DMS114 treated with DMSO at 0.1 percent for 48 hours (cell line): ENCODE results near the gene AGTRAP.

Source experiments
- DNase-seq: peaks from one replicate; lab custom pipeline; 2025; ENCODE audit not compliant: unreplicated experiment; lab: John Stamatoyannopoulos, UW

AGTRAP gene

GRCh38 chr1:11757047-11757446 is 21.1 kb downstream of the AGTRAP start:
- DNase-seq: no peak

GRCh38 chr1:11759791-11760190 is 23.9 kb downstream of the AGTRAP start:
- DNase-seq: no peak

DNA sequence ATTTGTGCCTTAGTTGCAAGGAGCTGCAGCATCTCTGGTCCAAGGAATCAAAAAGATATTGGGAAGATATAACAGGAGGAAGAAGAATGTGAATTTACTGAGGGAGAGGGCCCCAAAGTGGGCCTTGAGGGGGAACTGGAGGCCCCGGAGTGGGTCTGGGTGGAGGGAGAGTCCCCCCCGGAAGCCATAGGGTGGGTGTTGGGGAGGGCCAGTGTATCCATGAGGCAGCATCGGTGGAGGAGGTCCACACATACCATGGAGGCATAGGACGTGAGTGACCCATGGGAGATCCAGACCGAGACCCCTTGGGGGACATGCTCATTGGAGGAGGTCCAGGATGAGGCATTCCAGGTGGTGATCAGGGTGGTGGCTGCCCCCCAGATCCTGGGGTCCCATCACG is 25.3 kb downstream of the AGTRAP start:
- DNase-seq: no peak

DNA sequence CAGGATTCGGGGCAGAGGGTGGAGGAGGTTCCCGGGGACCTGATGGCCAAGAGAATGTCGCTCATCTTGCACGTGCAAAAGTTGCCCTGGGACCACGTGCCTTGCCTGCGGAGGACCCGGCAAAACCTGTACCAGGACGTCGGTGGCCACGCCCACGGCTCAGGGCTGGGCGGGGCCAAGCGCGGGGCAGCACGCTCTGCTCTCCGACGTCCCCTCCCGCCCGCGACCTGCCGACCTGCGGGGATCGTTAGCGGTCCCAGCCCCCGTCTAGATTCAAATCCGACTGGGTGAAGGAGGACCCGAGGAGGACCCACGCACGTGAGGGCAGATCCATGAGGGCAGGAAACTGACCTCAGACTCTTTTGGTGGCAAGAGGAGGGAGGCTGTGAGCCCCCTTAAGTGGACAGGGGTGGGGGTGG is 26.1 kb downstream of the AGTRAP start, which contains the start of gene C1orf167:
Gene C1orf167, plus strand, starts transcription at position 206 of the 419 bp plus-strand sequence. CDS start 2,208 bp downstream, outside the sequence.
- no peak for DNase-seq

DNA sequence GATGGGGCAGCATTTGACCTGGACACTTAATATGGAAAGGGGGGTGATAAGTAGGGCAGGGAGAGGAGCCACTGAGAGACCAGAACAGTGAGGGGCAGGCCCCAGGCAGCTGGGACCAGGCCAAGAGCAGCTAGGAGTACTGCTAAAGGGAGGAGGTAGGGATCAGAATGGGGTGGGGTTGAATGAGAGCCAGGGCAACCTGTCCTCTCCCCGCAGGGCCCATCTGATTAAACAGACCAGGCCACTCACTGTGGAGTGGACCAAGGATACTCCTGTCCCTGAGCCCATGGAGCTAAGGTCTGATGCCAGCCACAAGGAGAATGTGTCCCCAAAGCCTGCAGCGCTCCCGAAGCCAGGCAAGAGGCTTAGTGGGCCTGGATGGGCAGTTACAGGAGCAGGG is 28.2 kb downstream of the AGTRAP start:
- no peak for DNase-seq

GRCh38 chr1:11764519-11764918 is 28.6 kb downstream of the AGTRAP start:
- no peak for DNase-seq

DNA sequence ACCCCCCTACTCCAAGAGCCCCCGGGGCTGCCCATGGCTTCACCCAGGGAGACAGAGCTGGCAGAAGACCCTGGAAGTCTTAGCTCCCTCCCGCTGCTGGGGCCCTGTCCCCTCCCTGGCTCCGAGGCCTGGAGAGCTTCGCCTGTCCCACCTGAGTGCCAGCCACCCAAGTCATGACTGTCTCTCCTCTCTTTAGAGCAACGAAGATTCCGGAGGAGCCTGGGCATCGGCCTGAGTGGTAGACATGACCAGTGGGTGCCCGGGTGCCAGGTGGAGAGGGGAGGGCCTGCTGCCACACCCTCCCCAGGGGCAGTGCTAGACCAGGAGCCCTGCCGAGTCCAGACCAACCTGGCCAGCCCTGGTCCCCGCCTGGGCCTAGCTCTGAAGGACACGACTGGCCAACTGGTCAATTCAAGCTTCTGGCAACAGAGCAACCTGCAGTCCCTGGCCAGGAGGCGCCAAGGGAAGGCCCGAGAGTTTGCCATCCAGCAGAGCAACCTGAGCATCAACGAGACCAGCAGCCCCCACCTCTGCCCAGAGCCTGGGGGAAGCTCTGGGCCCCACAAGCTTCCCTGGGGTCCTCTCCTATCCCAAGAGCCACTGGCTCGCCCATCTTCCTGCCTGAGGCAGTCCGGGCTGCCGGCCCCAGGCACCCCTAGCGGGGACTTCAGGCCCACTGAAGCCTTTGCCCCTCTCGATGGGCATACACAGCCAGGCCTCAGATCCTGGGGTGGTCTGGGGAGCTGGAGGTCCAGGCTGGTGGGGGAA is 29.9 kb downstream of the AGTRAP start:
- no peak for DNase-seq

- no peak for DNase-seq
Measured at GRCh38 chr1:11766429-11766776, 30.5 kb downstream of the AGTRAP start.

GRCh38 chr1:11767922-11768704 is 32.2 kb downstream of the AGTRAP start:
- no peak for DNase-seq

- DNase-seq: no peak
Measured at GRCh38 chr1:11768821-11769220, 32.9 kb downstream of the AGTRAP start.

- DNase-seq: no peak
Measured at GRCh38 chr1:11769274-11769673, 33.3 kb downstream of the AGTRAP start.

- DNase-seq: no peak
Measured at GRCh38 chr1:11770011-11770410, 34.1 kb downstream of the AGTRAP start.

GRCh38 chr1:11771481-11772043 is 35.6 kb downstream of the AGTRAP start:
- DNase-seq: no peak

- DNase-seq: no peak
Measured at GRCh38 chr1:11772458-11772857, 36.5 kb downstream of the AGTRAP start.

DNA sequence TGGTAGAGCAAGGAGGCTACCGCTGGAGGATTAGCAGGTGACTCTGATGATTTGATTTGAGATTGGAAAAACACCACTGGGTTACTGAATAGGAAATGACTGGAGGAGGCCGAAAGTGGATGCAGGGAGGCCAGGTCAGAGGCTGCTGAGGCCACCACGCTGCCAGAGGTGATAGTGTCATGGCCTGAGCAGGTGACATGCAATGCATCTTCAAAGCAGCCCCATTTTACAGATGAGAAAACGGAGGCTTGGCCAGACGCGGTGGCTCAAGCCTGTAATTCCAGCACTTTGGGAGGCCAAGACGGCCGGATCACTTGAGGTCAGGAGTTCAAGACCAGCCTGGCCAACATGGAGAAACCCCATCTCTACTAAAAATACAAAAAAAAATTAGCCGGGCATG is 38.8 kb downstream of the AGTRAP start:
- DNase-seq: no peak

DNA sequence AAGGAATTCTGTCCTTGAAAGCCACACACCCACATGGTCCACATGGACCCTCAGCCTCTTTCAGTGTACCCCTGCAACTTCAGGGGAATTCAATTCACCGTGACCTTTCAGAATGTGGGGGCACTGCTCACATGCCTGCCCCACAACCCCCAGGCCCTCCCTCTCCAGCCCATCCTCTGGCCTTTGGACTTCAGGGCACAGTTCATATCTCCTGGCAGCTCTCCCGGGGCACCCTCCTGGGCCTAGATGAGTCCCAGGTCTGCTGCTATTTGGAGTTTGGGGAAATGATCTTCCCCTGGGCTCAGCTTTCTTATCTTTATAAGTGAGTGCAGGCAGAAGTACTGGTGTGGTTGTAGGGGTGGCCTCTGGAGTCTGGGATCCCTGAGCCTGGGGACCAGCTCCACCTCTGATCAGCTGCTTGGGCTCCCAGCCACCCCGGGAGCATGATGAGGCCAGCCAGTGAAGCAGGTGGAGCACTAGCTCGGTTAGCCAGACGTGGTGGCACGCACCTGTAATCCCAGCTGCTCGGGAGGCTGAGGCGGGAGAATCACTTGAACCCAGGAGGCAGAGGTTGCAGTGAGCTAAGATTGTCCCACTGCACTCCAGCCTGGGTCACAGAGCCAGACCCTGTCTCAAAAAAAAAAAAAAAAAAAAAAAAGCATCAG is 41.9 kb downstream of the AGTRAP start:
- DNase-seq: no peak

DNA sequence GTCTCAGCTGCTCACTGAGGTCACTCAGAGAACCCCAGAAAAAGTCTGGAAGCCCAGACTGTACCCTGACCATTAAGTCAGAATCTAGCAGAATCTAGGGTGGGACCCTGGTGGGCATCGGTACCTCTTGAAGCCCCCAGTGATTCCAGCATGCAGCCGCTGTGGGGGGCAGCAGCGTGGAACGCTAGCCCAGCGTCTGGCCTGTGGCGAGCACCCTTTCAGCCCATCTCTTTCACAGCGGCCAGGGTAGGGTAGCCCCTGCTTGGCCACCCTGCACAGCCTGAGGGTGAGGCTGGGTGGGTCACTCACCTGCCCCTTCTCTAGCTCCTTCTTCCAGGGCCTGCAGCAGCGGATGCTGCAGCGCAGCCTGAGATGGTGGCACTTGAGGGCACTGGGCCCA is 42.4 kb downstream of the AGTRAP start:
- no peak for DNase-seq

DNA sequence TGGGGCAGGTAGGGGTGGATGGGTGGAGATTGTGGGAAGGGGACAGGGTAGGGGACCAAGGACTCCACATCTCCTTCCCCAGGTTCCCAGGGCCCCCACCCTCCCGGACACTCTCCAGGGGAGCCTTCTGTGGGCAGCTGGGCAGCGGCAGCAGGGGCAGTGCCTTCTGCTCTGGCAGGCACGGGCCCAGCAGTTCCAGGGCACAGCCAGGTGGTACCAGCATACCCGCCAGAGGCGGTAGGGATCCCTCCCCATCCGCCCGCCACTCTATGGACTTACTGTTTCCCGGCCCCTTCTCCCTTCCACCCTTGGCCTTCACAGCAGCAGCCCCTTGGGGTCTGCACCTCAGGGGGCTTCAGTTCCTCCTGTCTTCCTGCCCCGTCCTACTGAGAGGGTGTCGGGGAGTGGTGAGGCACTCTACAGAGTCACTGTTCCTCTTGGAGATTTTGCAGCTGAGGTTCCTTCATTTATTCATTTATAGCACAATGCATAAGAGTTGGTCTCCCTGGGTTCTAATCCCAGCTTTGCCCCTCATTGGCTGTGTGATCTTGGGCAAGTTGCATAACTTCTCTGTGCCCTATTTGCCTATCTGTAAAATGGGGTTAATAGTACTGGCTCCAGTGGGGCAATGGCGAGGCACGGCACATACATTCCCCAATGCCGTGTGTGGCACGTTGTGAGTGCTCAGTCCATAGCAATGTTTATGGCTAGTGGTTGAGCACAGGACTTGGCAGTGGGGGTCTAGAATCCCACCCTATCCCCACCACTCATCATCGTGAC is 43.1 kb downstream of the AGTRAP start:
- no peak for DNase-seq

DNA sequence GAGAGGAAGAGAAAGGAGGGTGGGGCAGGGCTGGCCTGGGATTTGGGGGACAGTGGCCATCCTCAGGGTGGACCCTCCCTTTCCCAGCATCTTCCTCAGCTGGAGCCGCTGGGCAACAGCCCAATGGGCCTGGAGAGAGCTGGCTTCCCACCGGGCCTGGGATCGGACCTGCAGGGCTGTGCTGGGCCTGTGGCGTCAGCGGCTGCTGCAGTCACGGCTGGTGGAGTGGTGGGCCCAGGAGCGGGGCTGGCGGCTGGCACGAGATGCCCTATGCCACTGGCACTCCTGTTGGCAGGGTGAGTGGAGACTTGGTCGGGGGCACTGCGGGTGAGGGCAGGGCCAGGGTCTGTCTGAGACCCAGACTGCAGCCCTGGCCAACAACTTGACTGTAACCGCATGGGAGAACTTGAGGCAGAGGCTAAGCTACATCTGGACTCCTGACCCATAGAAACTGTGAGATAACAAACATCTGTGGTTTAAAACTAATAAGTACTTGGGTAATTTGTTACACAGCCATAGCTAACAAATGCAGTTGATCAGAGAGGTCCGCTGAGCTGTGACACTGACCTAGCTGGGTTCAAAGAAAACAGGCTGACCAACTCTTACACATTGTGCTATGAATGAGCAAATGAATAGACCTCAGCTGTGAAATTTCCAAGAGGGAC is 43.9 kb downstream of the AGTRAP start:
- DNase-seq: no peak
